H1 (cell line): ENCODE results near the gene TMEM121B. TPM values are rescaled to one million over a fixed set of nuclear protein-coding genes. Genes with fewer than 3 reads are reported as not detected.
A peak's percentile ranks its signal among the peaks of the same experiment; 100 is the strongest.
"Not testable (repeated sequence)": the region's sequence is repeated elsewhere in the genome, so short reads cannot be mapped to it uniquely, and the experiment has no call there.

ENCODE experiments used
- CTCF ChIA-PET: fragments of 300-600 bp; sonication (Branson Sonifier 250); formaldehyde crosslinking; loops from one replicate; lab custom pipeline; 2021; ENCODE audit not compliant: partially characterized antibody; lab: Charles Lee
- POLR2A ChIA-PET: fragments of 300-600 bp; sonication (Branson Sonifier 250); formaldehyde crosslinking; loops from one replicate; lab custom pipeline; 2021; ENCODE audit warnings: inconsistent platforms; ENCODE audit not compliant: partially characterized antibody; lab: Charles Lee
- DNase-seq, 2 experiments: peaks; one replicate each; pipeline versions ENCODE4 v3.0.0 to v3.0.0-alpha.2; 2010 to 2022; ENCODE audit warnings: low spot score in 2 of 2, low read depth in 1 of 2, mixed read lengths in 1 of 2
- FAIRE-seq: peaks from 2 replicates; lab custom pipeline; 2011; peaks lifted over from hg19 to GRCh38; lab: Jason Lieb, UNC
- H2AFZ ChIP-seq: 2 replicates; pipeline ENCODE4 v1.8.1; 2012; ENCODE audit warnings: low read length, inconsistent platforms
- H2AK5ac ChIP-seq: 2 replicates; pipeline ENCODE4 v1.6.1; 2013; ENCODE audit warnings: low read depth, low read length
- H2BK120ac ChIP-seq: replicated peaks from 2 replicates; pipeline ENCODE3; 2013; ENCODE audit warnings: low read depth, low read length, inconsistent platforms
- H2BK12ac ChIP-seq: 2 replicates; pipeline ENCODE4 v1.6.1; 2013; ENCODE audit warnings: low read depth, low read length
- H2BK15ac ChIP-seq: 2 replicates; pipeline ENCODE4 v1.6.1; 2013; ENCODE audit warnings: low read length
- H2BK20ac ChIP-seq: 2 replicates; pipeline ENCODE4 v1.6.1; 2013; ENCODE audit warnings: low read length
- H2BK5ac ChIP-seq: 2 replicates; pipeline ENCODE4 v1.6.1; 2013; ENCODE audit warnings: low read depth, low read length
- H3K14ac ChIP-seq: 2 replicates; pipeline ENCODE4 v1.6.1; 2013; ENCODE audit warnings: inconsistent platforms; ENCODE audit not compliant: insufficient read length
- H3K18ac ChIP-seq: 2 replicates; pipeline ENCODE4 v1.6.1; 2013; ENCODE audit warnings: low read length; ENCODE audit errors: extremely low read depth
- H3K23ac ChIP-seq: 2 replicates; pipeline ENCODE4 v1.6.1; 2013; ENCODE audit warnings: inconsistent platforms; ENCODE audit not compliant: insufficient read length
- H3K23me2 ChIP-seq: 2 replicates; pipeline ENCODE4 v1.6.1; 2013; ENCODE audit warnings: low read depth, low read length
- H3K27ac ChIP-seq: 2 replicates; pipeline ENCODE4 v1.6.1; 2011; ENCODE audit warnings: low read depth, low read length, inconsistent platforms
- H3K27me3 ChIP-seq, 4 experiments: replicated peaks in 1 of 4; 1 replicate in 1 of 4; 2 replicates in 3 of 4; pipeline versions ENCODE4 v1.6.1 to v1.8.1; 2011 to 2013; ENCODE audit warnings: low read length in 3 of 4, mild to moderate bottlenecking in 3 of 4, inconsistent platforms in 2 of 4, mixed read lengths in 2 of 4, moderate library complexity in 1 of 4; ENCODE audit not compliant: control insufficient read depth in 3 of 4, insufficient read depth in 3 of 4; ENCODE audit errors: extremely low read depth in 1 of 4
- H3K36me3 ChIP-seq, 4 experiments: 2 replicates each; pipeline versions ENCODE4 v1.6.1 to v1.8.1; 2011 to 2013; ENCODE audit warnings: mild to moderate bottlenecking in 4 of 4, low read length in 3 of 4, moderate library complexity in 2 of 4, control low read depth in 1 of 4, inconsistent platforms in 1 of 4; ENCODE audit not compliant: insufficient read depth in 4 of 4, control insufficient read depth in 2 of 4
- H3K4ac ChIP-seq: replicated peaks from 2 replicates; pipeline ENCODE3; 2013; ENCODE audit warnings: low read length, low read depth, mixed read lengths, inconsistent platforms; ENCODE audit not compliant: insufficient read length
- H3K4me1 ChIP-seq, 4 experiments: replicated peaks in 1 of 4; 1 replicate in 1 of 4; 2 replicates in 3 of 4; pipeline versions ENCODE4 v1.6.1 to v1.8.1; 2011 to 2013; ENCODE audit warnings: low read length in 3 of 4, inconsistent platforms in 2 of 4, mixed read lengths in 1 of 4; ENCODE audit not compliant: insufficient read depth in 4 of 4, control insufficient read depth in 3 of 4
- H3K4me2 ChIP-seq, 2 experiments: 2 replicates each; pipeline versions ENCODE4 v1.6.1 to v1.8.1; 2011 to 2013; ENCODE audit warnings: low read depth in 2 of 2, low read length in 2 of 2, control low read depth in 1 of 2, inconsistent platforms in 1 of 2, mild to moderate bottlenecking in 1 of 2; ENCODE audit not compliant: insufficient read depth in 1 of 2
- H3K4me3 ChIP-seq, 4 experiments: fragments of 200-600, 300-600 bp in 1 of 4; sonication (generic), shearing (Covaris generic), sonication (Bioruptor Twin) in 1 of 4; 2 replicates each; pipeline versions ENCODE4 v1.5.1 to v1.8.1; 2011 to 2016; ENCODE audit warnings: low read length in 4 of 4, low read depth in 3 of 4, control low read depth in 2 of 4, inconsistent platforms in 2 of 4, mild to moderate bottlenecking in 2 of 4, mixed read lengths in 1 of 4, moderate library complexity in 1 of 4; ENCODE audit not compliant: insufficient read depth in 2 of 4; ENCODE audit errors: extremely low read depth in 1 of 4
- H3K56ac ChIP-seq: replicated peaks from 2 replicates; pipeline ENCODE3; 2013; ENCODE audit warnings: low read depth, mild to moderate bottlenecking, mixed read lengths, low read length, inconsistent platforms; ENCODE audit not compliant: insufficient read length
- H3K79me1 ChIP-seq: 2 replicates; pipeline ENCODE4 v1.6.1; 2013; ENCODE audit warnings: low read depth, low read length, control low read depth
- H3K79me2 ChIP-seq, 2 experiments: 2 replicates each; pipeline versions ENCODE4 v1.6.1 to v1.8.1; 2012 to 2013; ENCODE audit warnings: low read length in 2 of 2, mild to moderate bottlenecking in 2 of 2, inconsistent platforms in 1 of 2; ENCODE audit not compliant: insufficient read depth in 2 of 2, control insufficient read depth in 1 of 2
- H3K9ac ChIP-seq, 4 experiments: replicated peaks in 1 of 4; 1 replicate in 1 of 4; 2 replicates in 3 of 4; pipeline versions ENCODE4 v1.6.1 to v1.8.1; 2011 to 2013; ENCODE audit warnings: low read depth in 3 of 4, low read length in 3 of 4, control low read depth in 2 of 4, mild to moderate bottlenecking in 2 of 4, moderate library complexity in 2 of 4, inconsistent platforms in 1 of 4; ENCODE audit errors: extremely low read depth in 1 of 4
- H3K9me3 ChIP-seq, 2 experiments: 2 replicates each; pipeline versions ENCODE4 v1.6.1 to v1.8.1; 2012 to 2013; ENCODE audit warnings: mild to moderate bottlenecking in 2 of 2, moderate library complexity in 2 of 2, control low read depth in 1 of 2, inconsistent platforms in 1 of 2, low read depth in 1 of 2, low read length in 1 of 2, mixed read lengths in 1 of 2; ENCODE audit not compliant: insufficient read depth in 2 of 2
- H4K20me1 ChIP-seq, 2 experiments: replicated peaks in 1 of 2; 2 replicates each; pipeline versions ENCODE3 to v1.8.1; 2011 to 2013; ENCODE audit warnings: inconsistent platforms in 2 of 2, low read length in 2 of 2, mild to moderate bottlenecking in 1 of 2; ENCODE audit not compliant: insufficient read depth in 2 of 2, control insufficient read depth in 1 of 2
- H4K5ac ChIP-seq: 2 replicates; pipeline ENCODE4 v1.6.1; 2013; ENCODE audit warnings: low read length, low read depth, mixed read lengths, inconsistent platforms; ENCODE audit not compliant: insufficient read length
- H4K8ac ChIP-seq: 2 replicates; pipeline ENCODE4 v1.8.0; 2013; ENCODE audit warnings: mild to moderate bottlenecking, moderate library complexity, low read length, inconsistent platforms; ENCODE audit not compliant: insufficient read depth; ENCODE audit errors: extremely low read depth
- H4K91ac ChIP-seq: replicated peaks from 2 replicates; pipeline ENCODE3; 2013; ENCODE audit warnings: low read length, mixed read lengths, inconsistent platforms; ENCODE audit not compliant: insufficient read length
- CHD1 ChIP-seq: IDR thresholded peaks from 2 replicates; pipeline ENCODE4 v1.6.1; 2012; ENCODE audit warnings: low read depth, low read length, improper control_type of control experiment
- HDAC2 ChIP-seq, 2 experiments: fragments of 300-600 bp in 1 of 2; sonication (generic) in 1 of 2; IDR thresholded peaks; 2 replicates each; pipeline ENCODE4 v1.6.1; 2011 to 2012; ENCODE audit warnings: low read depth in 2 of 2, low read length in 2 of 2, mild to moderate bottlenecking in 2 of 2, moderate library complexity in 2 of 2, borderline replicate concordance in 1 of 2, inconsistent platforms in 1 of 2
- SIRT6 ChIP-seq: IDR thresholded peaks from one replicate; pipeline ENCODE4 v1.7.1; 2012; ENCODE audit warnings: low read length, inconsistent platforms
- SIX5 ChIP-seq: IDR thresholded peaks from 2 replicates; pipeline ENCODE4 v1.6.1; 2011; ENCODE audit warnings: mild to moderate bottlenecking, low read depth, low read length
- SUZ12 ChIP-seq: fragments of 200-600 bp; sonication (generic); IDR thresholded peaks from 2 replicates; pipeline ENCODE4 v1.6.1; 2012; ENCODE audit warnings: mild to moderate bottlenecking, inconsistent platforms, low read length, moderate library complexity, mixed read lengths
- WGBS, 2 experiments: shearing (Covaris generic) in 1 of 2; methylation state at CpG; one replicate each; pipeline versions ENCODE4 v1.1.6 to v1.1.7; 2013 to 2015; ENCODE audit warnings: low lambda C conversion rate in 2 of 2, mixed read lengths in 2 of 2, inconsistent platforms in 1 of 2, low coverage in 1 of 2, missing lambda C conversion rate in 1 of 2; ENCODE audit not compliant: insufficient replicate concordance in 2 of 2, insufficient coverage in 1 of 2, insufficient read length in 1 of 2; ENCODE audit errors: extremely low coverage in 1 of 2, missing lambda C conversion rate in 1 of 2; 5-methylcytosine and 5-hydroxymethylcytosine counted together
- polyA plus RNA-seq, 7 experiments: library from polyadenylated mRNA; depleted of rRNA in 3 of 7; stranded (reverse) in 5 of 7; unstranded in 2 of 7; fragments of >200 nt in 5 of 7; fragments of 200-250 nt in 2 of 7; gene quantifications; 1 replicate in 5 of 7; 2 replicates in 1 of 7; 4 replicates in 1 of 7; pipeline versions ENCODE4 v1.2.1 to v1.2.3, GENCODE V29; 2011 to 2013; ENCODE audit warnings: missing spikeins in 2 of 7, mixed read lengths in 2 of 7
- total RNA-seq: library from RNA; stranded (reverse); fragmentation: NEBNext Ultra II Directional; extraction: Animal tissue kit (Norgen Biotek cat#: 25700); gene quantifications from 2 replicates; pipeline ENCODE4 v1.2.1, GENCODE V29; 2021

Gene TMEM121B
- total and polyA plus RNA-seq, 2 of the 8 experiments (the other 6 are each of a cell fraction or from before 2014, with no cell fraction given): 4.3 to 6.9 TPM

DNA sequence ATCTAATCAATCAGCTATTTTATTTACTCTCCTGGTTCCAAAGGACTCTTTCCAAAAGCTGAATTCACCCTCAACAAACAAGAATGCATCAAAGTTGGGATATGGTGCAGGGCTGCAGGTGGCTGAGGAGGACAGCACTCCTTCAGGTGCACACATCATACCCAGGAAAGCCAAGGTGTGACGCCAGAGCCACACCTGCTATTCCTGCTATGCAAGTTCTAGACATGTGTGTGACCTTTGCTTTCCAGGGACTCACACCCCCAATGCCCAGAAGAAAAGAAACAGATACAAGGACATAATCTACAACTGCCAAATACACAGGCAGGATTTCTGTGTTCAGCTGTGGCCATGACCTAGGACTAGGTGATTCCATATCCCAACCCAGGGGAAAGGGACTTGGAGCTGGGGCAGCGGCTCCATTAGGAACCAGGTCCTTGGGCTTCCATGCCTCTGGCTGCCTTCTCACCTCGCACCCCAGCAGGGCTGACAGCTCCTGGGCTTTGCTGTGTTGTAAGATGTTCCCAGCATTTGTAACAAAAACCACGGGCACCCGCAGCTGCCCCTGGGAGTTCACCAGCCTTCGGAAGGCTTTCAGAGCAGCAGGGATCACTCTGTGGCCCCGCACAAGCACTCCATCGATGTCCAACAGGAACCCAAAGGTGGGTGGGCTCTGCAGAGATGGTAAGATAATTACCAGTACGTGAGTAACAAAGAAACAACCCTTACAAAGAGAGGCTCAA is 28.1 kb upstream of the TMEM121B start (continued):
- TF ChIP-seq SIX5 (no peak), SIRT6 (no peak), SUZ12 (no peak), CHD1 (no peak), HDAC2 (IDR thresholded peaks at IDR 0.05; ENCODE audit: borderline replicate concordance in 1 of 2, low read depth in 2 of 2, low read length in 2 of 2) (no peak)

DNA sequence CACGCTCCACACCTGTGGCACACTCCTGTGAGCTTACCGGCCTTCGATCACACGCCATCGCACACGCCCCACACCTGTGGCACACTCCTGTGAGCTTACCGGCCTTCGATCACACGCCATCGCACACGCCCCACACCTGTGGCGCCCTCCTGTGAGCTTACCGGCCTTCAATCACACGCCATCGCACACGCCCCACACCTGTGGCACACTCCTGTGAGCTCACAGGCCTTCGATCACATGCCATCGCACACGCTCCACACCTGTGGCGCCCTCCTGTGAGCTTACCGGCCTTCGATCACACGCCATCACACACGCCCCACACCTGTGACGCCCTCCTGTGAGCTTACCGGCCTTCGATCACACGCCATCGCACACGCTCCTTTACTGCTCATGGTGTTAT is 26.3 kb upstream of the TMEM121B start:
- not testable (repeated sequence) for H3K27me3 ChIP-seq, H3K23ac ChIP-seq, FAIRE-seq, H3K4me2 ChIP-seq, H3K18ac ChIP-seq, H2BK15ac ChIP-seq, H3K27ac ChIP-seq, H3K23me2 ChIP-seq, H3K56ac ChIP-seq, H2AK5ac ChIP-seq, H2BK20ac ChIP-seq, H3K9me3 ChIP-seq, DNase-seq, H2BK120ac ChIP-seq, H2AFZ ChIP-seq, H3K4me1 ChIP-seq, H4K5ac ChIP-seq, H4K91ac ChIP-seq, H2BK12ac ChIP-seq, H3K79me1 ChIP-seq, H3K9ac ChIP-seq, H3K14ac ChIP-seq, H4K8ac ChIP-seq, H3K4me3 ChIP-seq, H3K4ac ChIP-seq
- POLR2A ChIA-PET: interaction anchor here (0.6 kb wide), 1 partner anchor 301 kb away, joined by 3 read pairs; no protein-coding TSS in a partner anchor
- peaks cover 0 to 13% of the 10 kb centered on the region in 2 experiments for H4K20me1 ChIP-seq
- peaks cover 11 to 55% of the 10 kb centered on the region in 2 experiments; a peak in 3 of 4 replicates for H3K79me2 ChIP-seq
- 85% methylated on average over 30 of the region's 30 CpGs; no CpG with 5 or more reads in 1 of the 2 experiments for whole genome bisulfite sequencing, 2 experiments
- peaks cover 0 to 17% (median 13%) of the 10 kb centered on the region in 4 experiments; a peak in 6 of 8 replicates for H3K36me3 ChIP-seq
- CTCF ChIA-PET: interaction anchor here (0.8 to 1.5 kb wide), 5 partner anchors 9 to 119 kb away, joined by 3 to 4 read pairs (median 3); no protein-coding TSS in a partner anchor
- peak overlapping the region; percentile 31; the same call in 1 of the 2 replicates for H2BK5ac ChIP-seq
